Ishikawa (cell line): Measurements from ENCODE around the gene SLC8A3.

Source experiments
- CEBPB ChIP-seq: IDR thresholded peaks from 2 replicates; pipeline ENCODE4 v1.6.1; 2012
- CREB1 ChIP-seq: IDR thresholded peaks from 2 replicates; pipeline ENCODE4 v1.6.1; 2012; ENCODE audit warnings: low read depth
- EGR1 ChIP-seq: IDR thresholded peaks from 2 replicates; pipeline ENCODE4 v1.6.1; 2012
- EP300 ChIP-seq: IDR thresholded peaks from 2 replicates; pipeline ENCODE4 v1.6.1; 2012; ENCODE audit warnings: borderline replicate concordance
- RAD21 ChIP-seq: IDR thresholded peaks from 2 replicates; pipeline ENCODE4 v1.6.1; 2012; ENCODE audit warnings: low read depth
- TAF1 ChIP-seq: IDR thresholded peaks from 2 replicates; pipeline ENCODE4 v1.6.1; 2012; ENCODE audit warnings: low read depth, mild to moderate bottlenecking
- TEAD4 ChIP-seq: IDR thresholded peaks from 2 replicates; pipeline ENCODE4 v1.6.1; 2012
- YY1 ChIP-seq: IDR thresholded peaks from 2 replicates; pipeline ENCODE4 v1.6.1; 2012; ENCODE audit warnings: low read depth
- ZBTB7A ChIP-seq: IDR thresholded peaks from 2 replicates; pipeline ENCODE4 v1.6.1; 2012; ENCODE audit warnings: low read depth
- TF ChIP-seq, protein P1 (sequence below): IDR thresholded peaks from 2 replicates; pipeline ENCODE4 v1.6.1; 2012
- TF ChIP-seq, protein P2 (sequence below): IDR thresholded peaks from 2 replicates; pipeline ENCODE4 v1.6.1; 2012; ENCODE audit warnings: low read depth, mild to moderate bottlenecking
- TF ChIP-seq, protein P3 (sequence below): IDR thresholded peaks from 2 replicates; pipeline ENCODE4 v1.6.1; 2012

DNA sequence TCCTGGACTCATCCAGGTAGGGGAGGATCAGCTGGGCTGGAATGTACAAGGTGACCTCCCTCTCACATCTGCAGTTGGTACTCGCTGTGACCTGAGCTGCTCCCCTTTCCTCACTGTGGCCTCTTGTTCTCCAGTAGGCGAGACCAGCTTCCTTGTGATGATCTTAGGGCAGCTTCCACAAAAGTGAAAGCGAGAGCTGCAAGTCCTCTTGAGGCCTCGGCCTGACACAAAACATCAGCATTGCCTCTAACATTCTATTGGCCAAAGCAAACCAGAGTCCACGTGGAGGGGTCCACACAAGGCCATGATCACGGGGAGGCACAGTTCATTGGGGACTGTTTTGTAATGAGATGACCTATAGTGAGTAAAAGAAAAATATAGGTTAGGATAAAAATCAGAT lies 182.1 kb downstream of the SLC8A3 start:
- TF ChIP-seq, protein P1, sequence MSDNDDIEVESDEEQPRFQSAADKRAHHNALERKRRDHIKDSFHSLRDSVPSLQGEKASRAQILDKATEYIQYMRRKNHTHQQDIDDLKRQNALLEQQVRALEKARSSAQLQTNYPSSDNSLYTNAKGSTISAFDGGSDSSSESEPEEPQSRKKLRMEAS: no peak
- TF ChIP-seq CREB1 (no peak), TAF1 (no peak), RAD21 (no peak), CEBPB (no peak), EP300 (no peak), ZBTB7A (no peak), EGR1 (no peak), YY1 (no peak), TEAD4 (no peak)
- TF ChIP-seq, protein P2, sequence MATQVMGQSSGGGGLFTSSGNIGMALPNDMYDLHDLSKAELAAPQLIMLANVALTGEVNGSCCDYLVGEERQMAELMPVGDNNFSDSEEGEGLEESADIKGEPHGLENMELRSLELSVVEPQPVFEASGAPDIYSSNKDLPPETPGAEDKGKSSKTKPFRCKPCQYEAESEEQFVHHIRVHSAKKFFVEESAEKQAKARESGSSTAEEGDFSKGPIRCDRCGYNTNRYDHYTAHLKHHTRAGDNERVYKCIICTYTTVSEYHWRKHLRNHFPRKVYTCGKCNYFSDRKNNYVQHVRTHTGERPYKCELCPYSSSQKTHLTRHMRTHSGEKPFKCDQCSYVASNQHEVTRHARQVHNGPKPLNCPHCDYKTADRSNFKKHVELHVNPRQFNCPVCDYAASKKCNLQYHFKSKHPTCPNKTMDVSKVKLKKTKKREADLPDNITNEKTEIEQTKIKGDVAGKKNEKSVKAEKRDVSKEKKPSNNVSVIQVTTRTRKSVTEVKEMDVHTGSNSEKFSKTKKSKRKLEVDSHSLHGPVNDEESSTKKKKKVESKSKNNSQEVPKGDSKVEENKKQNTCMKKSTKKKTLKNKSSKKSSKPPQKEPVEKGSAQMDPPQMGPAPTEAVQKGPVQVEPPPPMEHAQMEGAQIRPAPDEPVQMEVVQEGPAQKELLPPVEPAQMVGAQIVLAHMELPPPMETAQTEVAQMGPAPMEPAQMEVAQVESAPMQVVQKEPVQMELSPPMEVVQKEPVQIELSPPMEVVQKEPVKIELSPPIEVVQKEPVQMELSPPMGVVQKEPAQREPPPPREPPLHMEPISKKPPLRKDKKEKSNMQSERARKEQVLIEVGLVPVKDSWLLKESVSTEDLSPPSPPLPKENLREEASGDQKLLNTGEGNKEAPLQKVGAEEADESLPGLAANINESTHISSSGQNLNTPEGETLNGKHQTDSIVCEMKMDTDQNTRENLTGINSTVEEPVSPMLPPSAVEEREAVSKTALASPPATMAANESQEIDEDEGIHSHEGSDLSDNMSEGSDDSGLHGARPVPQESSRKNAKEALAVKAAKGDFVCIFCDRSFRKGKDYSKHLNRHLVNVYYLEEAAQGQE: no peak
- TF ChIP-seq, protein P3, sequence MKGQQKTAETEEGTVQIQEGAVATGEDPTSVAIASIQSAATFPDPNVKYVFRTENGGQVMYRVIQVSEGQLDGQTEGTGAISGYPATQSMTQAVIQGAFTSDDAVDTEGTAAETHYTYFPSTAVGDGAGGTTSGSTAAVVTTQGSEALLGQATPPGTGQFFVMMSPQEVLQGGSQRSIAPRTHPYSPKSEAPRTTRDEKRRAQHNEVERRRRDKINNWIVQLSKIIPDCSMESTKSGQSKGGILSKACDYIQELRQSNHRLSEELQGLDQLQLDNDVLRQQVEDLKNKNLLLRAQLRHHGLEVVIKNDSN: no peak
